Breast epithelium (tissue), 3 donors: ENCODE results near the gene NEBL.

Experiments
- CTCF ChIP-seq, 3 donors: fragments of 450-650 bp; IDR thresholded peaks; one replicate each; pipeline ENCODE4 v1.5.1; 2016 to 2017; ENCODE audit warnings: antibody characterized with exemption in 3 of 3, mild to moderate bottlenecking in 3 of 3, moderate library complexity in 3 of 3
- POLR2A ChIP-seq: fragments of 450-650 bp; IDR thresholded peaks from one replicate; pipeline ENCODE4 v1.6.1; 2016; ENCODE audit warnings: antibody characterized with exemption, mild to moderate bottlenecking, moderate library complexity

- TF ChIP-seq CTCF (IDR thresholded peaks at IDR 0.05): no peak
- TF ChIP-seq POLR2A: no peak
Measured at GRCh38 chr10:20920061-20920460, 22.9 kb upstream of the NEBL start.
